HepG2 (cell line): ENCODE results near the gene ZNF83. TPM values are rescaled to one million over a fixed set of nuclear protein-coding genes. Genes with fewer than 3 reads are reported as not detected.

Experiments used
- ARNT2 ChIP-seq: sonication (generic); formaldehyde crosslinking; IDR thresholded peaks from 2 replicates; pipeline ENCODE4 v1.8.0; 2022; ENCODE audit warnings: mild to moderate bottlenecking, low read depth, missing genetic modification reagents, moderate library complexity
- ATM ChIP-seq: fragments of 450-650 bp; IDR thresholded peaks from 2 replicates; pipeline ENCODE4 v1.7.1; 2017; ENCODE audit warnings: mild to moderate bottlenecking, borderline replicate concordance
- EED ChIP-seq: sonication (generic); formaldehyde crosslinking; IDR thresholded peaks from 2 replicates; pipeline ENCODE4 v1.5.0; 2020; ENCODE audit warnings: mild to moderate bottlenecking, missing genetic modification reagents
- IKZF5 ChIP-seq: IDR thresholded peaks from 2 replicates; pipeline ENCODE4 v1.6.1; 2018; ENCODE audit warnings: missing genetic modification reagents, mild to moderate bottlenecking, missing compliant biosample characterization
- KAT8 ChIP-seq: IDR thresholded peaks from 2 replicates; pipeline ENCODE4 v1.6.1; 2016; ENCODE audit warnings: missing genetic modification reagents, missing compliant biosample characterization
- MTF1 ChIP-seq: sonication (generic); formaldehyde crosslinking; IDR thresholded peaks from 2 replicates; pipeline ENCODE4 v1.5.0; 2020; ENCODE audit warnings: missing genetic modification reagents
- NCOR1 ChIP-seq: fragments of 200-600 bp; sonication (generic); IDR thresholded peaks from 2 replicates; pipeline ENCODE4 v1.7.0; 2017; ENCODE audit warnings: antibody characterized with exemption, low read length, borderline replicate concordance
- RAD21 ChIP-seq: fragments of 450-650 bp; formaldehyde crosslinking; IDR thresholded peaks from 2 replicates; pipeline ENCODE4 v1.5.0; 2020; ENCODE audit warnings: mild to moderate bottlenecking
- SYNCRIP ChIP-seq: fragments of 200-400 bp; formaldehyde crosslinking; IDR thresholded peaks from 2 replicates; pipeline ENCODE4 v1.6.1; 2018; ENCODE audit warnings: mild to moderate bottlenecking, low read depth, low read length; ENCODE audit not compliant: insufficient read depth
- ZNF142 ChIP-seq: sonication (generic); formaldehyde crosslinking; IDR thresholded peaks from 2 replicates; pipeline ENCODE4 v1.4.0; 2020; ENCODE audit warnings: missing genetic modification reagents
- ZNF180 ChIP-seq: sonication (generic); formaldehyde crosslinking; IDR thresholded peaks from 2 replicates; pipeline ENCODE4 v1.4.0; 2020; ENCODE audit warnings: low read depth, missing genetic modification reagents, borderline replicate concordance
- ZNF674 ChIP-seq: sonication (generic); formaldehyde crosslinking; IDR thresholded peaks from 2 replicates; pipeline ENCODE4 v1.5.0; 2020; ENCODE audit warnings: low read depth, mild to moderate bottlenecking, missing genetic modification reagents
- ZNF792 ChIP-seq: IDR thresholded peaks from 2 replicates; pipeline ENCODE4 v1.6.1; 2016
- ZSCAN12 ChIP-seq: sonication (generic); formaldehyde crosslinking; IDR thresholded peaks from 2 replicates; pipeline ENCODE4 v1.9.0; 2021; ENCODE audit warnings: mild to moderate bottlenecking, missing genetic modification reagents
- polyA plus RNA-seq, 8 experiments: library from polyadenylated mRNA; depleted of rRNA in 3 of 8; stranded (reverse) in 7 of 8; unstranded in 1 of 8; fragments of >200 nt; fragmentation: Illumina TruSeq in 4 of 8; extraction: Trizol in 4 of 8; gene quantifications; 2 replicates each; pipeline versions ENCODE4 v1.2.1 to v1.2.3, GENCODE V29; 2011 to 2016; ENCODE audit warnings: low read depth in 4 of 8, missing spikeins in 1 of 8, mixed read lengths in 1 of 8; ENCODE audit not compliant: insufficient read depth in 1 of 8
- total RNA-seq, 5 experiments: library from RNA; depleted of rRNA; stranded (reverse); fragments of >200 nt; fragmentation: Illumina TruSeq; extraction: Trizol; gene quantifications; 2 replicates each; pipeline ENCODE4 v1.2.3, GENCODE V29; 2016; ENCODE audit warnings: low read depth in 1 of 5
- TF ChIP-seq, protein P1 (sequence below): sonication (generic); formaldehyde crosslinking; IDR thresholded peaks from 2 replicates; pipeline ENCODE4 v1.5.1; 2020; ENCODE audit warnings: missing genetic modification reagents, mild to moderate bottlenecking, borderline replicate concordance
- TF ChIP-seq, protein P2 (sequence below): sonication (generic); formaldehyde crosslinking; IDR thresholded peaks from 2 replicates; pipeline ENCODE4 v1.4.0; 2020; ENCODE audit warnings: missing genetic modification reagents
- TF ChIP-seq, protein P3 (sequence below): sonication (generic); formaldehyde crosslinking; conservative IDR thresholded peaks from 2 replicates; pipeline ENCODE4 v1.5.0; 2020; ENCODE audit warnings: missing genetic modification reagents

ZNF83 gene
- total and polyA plus RNA-seq, 2 of the 13 experiments (the other 11 are each of a cell fraction or from before 2014, with no cell fraction given) = 20.4 to 44.5 TPM

GRCh38 chr19:52570000-52570861 lies 67.9 kb downstream of the ZNF83 start, which contains the start of gene ZNF701 (continued):
- TF ChIP-seq ZNF142 (CRISPR knock-in tag) = no peak
- TF ChIP-seq MTF1 (CRISPR knock-in tag) = no peak
- TF ChIP-seq ATM = no peak
- TF ChIP-seq NCOR1 = no peak
- no peak for TF ChIP-seq RAD21 (CRISPR knock-in tag)
- TF ChIP-seq IKZF5 (CRISPR knock-in tag) = peak; percentile 59; the same call in 1 of the 2 replicates
- TF ChIP-seq ZNF792 (CRISPR knock-in tag) = no peak
- TF ChIP-seq ZSCAN12 = no peak
- TF ChIP-seq, protein P1, sequence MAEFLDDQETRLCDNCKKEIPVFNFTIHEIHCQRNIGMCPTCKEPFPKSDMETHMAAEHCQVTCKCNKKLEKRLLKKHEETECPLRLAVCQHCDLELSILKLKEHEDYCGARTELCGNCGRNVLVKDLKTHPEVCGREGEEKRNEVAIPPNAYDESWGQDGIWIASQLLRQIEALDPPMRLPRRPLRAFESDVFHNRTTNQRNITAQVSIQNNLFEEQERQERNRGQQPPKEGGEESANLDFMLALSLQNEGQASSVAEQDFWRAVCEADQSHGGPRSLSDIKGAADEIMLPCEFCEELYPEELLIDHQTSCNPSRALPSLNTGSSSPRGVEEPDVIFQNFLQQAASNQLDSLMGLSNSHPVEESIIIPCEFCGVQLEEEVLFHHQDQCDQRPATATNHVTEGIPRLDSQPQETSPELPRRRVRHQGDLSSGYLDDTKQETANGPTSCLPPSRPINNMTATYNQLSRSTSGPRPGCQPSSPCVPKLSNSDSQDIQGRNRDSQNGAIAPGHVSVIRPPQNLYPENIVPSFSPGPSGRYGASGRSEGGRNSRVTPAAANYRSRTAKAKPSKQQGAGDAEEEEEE (CRISPR knock-in tag) = no peak
- TF ChIP-seq ARNT2 (CRISPR knock-in tag) = no peak
- TF ChIP-seq ZNF674 = no peak
- TF ChIP-seq EED (CRISPR knock-in tag) = no peak
- TF ChIP-seq, protein P2, sequence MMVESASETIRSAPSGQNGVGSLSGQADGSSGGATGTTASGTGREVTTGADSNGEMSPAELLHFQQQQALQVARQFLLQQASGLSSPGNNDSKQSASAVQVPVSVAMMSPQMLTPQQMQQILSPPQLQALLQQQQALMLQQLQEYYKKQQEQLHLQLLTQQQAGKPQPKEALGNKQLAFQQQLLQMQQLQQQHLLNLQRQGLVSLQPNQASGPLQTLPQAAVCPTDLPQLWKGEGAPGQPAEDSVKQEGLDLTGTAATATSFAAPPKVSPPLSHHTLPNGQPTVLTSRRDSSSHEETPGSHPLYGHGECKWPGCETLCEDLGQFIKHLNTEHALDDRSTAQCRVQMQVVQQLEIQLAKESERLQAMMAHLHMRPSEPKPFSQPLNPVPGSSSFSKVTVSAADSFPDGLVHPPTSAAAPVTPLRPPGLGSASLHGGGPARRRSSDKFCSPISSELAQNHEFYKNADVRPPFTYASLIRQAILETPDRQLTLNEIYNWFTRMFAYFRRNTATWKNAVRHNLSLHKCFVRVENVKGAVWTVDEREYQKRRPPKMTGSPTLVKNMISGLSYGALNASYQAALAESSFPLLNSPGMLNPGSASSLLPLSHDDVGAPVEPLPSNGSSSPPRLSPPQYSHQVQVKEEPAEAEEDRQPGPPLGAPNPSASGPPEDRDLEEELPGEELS (CRISPR knock-in tag) = no peak
- no peak for TF ChIP-seq ZNF180 (CRISPR knock-in tag)
- TF ChIP-seq, protein P3, sequence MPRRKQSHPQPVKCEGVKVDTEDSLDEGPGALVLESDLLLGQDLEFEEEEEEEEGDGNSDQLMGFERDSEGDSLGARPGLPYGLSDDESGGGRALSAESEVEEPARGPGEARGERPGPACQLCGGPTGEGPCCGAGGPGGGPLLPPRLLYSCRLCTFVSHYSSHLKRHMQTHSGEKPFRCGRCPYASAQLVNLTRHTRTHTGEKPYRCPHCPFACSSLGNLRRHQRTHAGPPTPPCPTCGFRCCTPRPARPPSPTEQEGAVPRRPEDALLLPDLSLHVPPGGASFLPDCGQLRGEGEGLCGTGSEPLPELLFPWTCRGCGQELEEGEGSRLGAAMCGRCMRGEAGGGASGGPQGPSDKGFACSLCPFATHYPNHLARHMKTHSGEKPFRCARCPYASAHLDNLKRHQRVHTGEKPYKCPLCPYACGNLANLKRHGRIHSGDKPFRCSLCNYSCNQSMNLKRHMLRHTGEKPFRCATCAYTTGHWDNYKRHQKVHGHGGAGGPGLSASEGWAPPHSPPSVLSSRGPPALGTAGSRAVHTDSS (CRISPR knock-in tag) = no peak
- peak; percentile 79 for TF ChIP-seq KAT8
- TF ChIP-seq SYNCRIP = no peak
